Neural progenitor cell (in vitro differentiated cells): Measurements from ENCODE around the gene DAAM2. TPM values are rescaled to one million over a fixed set of nuclear protein-coding genes. Genes with fewer than 3 reads are reported as not detected.

Source experiments
- DNase-seq: peaks from one replicate; pipeline ENCODE4 v3.0.0-alpha.2; 2016; ENCODE audit warnings: low spot score
- H2AFZ ChIP-seq: fragments of 200-600 bp; sonication (generic); replicated peaks from 2 replicates; pipeline ENCODE4 v1.6.1; 2016; ENCODE audit warnings: antibody characterized with exemption
- H3F3A ChIP-seq: fragments of 200-600 bp; sonication (generic); 2 replicates; pipeline ENCODE4 v1.6.1; 2016; ENCODE audit warnings: antibody characterized with exemption, low read depth
- H3K27ac ChIP-seq: fragments of 200-600 bp; sonication (generic); 2 replicates; pipeline ENCODE4 v1.5.1; 2016; ENCODE audit warnings: mild to moderate bottlenecking
- H3K27me3 ChIP-seq: fragments of 200-600 bp; sonication (generic); 2 replicates; pipeline ENCODE4 v1.6.1; 2016; ENCODE audit warnings: mild to moderate bottlenecking, moderate library complexity
- H3K36me3 ChIP-seq: fragments of 200-600 bp; sonication (generic); 2 replicates; pipeline ENCODE4 v1.5.1; 2016
- H3K4me1 ChIP-seq: fragments of 200-600 bp; sonication (generic); 2 replicates; pipeline ENCODE4 v1.6.1; 2016; ENCODE audit warnings: mixed run types
- H3K4me2 ChIP-seq: fragments of 200-600 bp; sonication (generic); 2 replicates; pipeline ENCODE4 v1.6.1; 2016
- H3K4me3 ChIP-seq: fragments of 200-600 bp; sonication (generic); 2 replicates; pipeline ENCODE4 v1.5.1; 2016
- H3K79me2 ChIP-seq: fragments of 200-600 bp; sonication (generic); 2 replicates; pipeline ENCODE4 v1.6.1; 2016; ENCODE audit warnings: low read depth
- H3K9ac ChIP-seq: fragments of 200-600 bp; sonication (generic); 2 replicates; pipeline ENCODE4 v1.6.1; 2016
- H3K9me3 ChIP-seq: fragments of 200-600 bp; sonication (generic); 2 replicates; pipeline ENCODE4 v1.5.1; 2016; ENCODE audit warnings: low read depth
- H4K20me1 ChIP-seq: fragments of 200-600 bp; sonication (generic); 2 replicates; pipeline ENCODE4 v1.6.1; 2016; ENCODE audit warnings: low read depth
- H3K27ac Mint-ChIP-seq: 3 replicates; pipeline ENCODE4 v1.8.0; 2021; ENCODE audit warnings: mixed read lengths
- H3K27me3 Mint-ChIP-seq: 2 replicates; pipeline ENCODE4 v1.8.0; 2022; ENCODE audit warnings: low read depth, mild to moderate bottlenecking, inconsistent platforms, moderate library complexity, mixed read lengths; ENCODE audit not compliant: insufficient read depth
- H3K36me3 Mint-ChIP-seq: 3 replicates; pipeline ENCODE4 v1.8.0; 2021; ENCODE audit warnings: mixed read lengths
- H3K4me1 Mint-ChIP-seq: 3 replicates; pipeline ENCODE4 v1.8.0; 2021; ENCODE audit warnings: mixed read lengths
- H3K4me3 Mint-ChIP-seq: 3 replicates; pipeline ENCODE4 v1.8.0; 2021; ENCODE audit warnings: mild to moderate bottlenecking, moderate library complexity, mixed read lengths
- H3K9me3 Mint-ChIP-seq: 3 replicates; pipeline ENCODE4 v1.8.0; 2020; ENCODE audit warnings: mixed read lengths
- CTCF ChIP-seq: fragments of 200-600 bp; sonication (generic); IDR thresholded peaks from 2 replicates; pipeline ENCODE4 v1.5.1; 2017; ENCODE audit warnings: antibody characterized with exemption, mild to moderate bottlenecking
- EZH2 ChIP-seq: fragments of 200-600 bp; sonication (generic); IDR thresholded peaks from 2 replicates; pipeline ENCODE4 v1.6.1; 2017; ENCODE audit warnings: antibody characterized with exemption, mild to moderate bottlenecking, moderate library complexity
- EZH2phosphoT487 ChIP-seq: fragments of 200-600 bp; sonication (generic); IDR thresholded peaks from 2 replicates; pipeline ENCODE4 v1.6.1; 2017; ENCODE audit warnings: antibody characterized with exemption
- total RNA-seq: library from RNA; depleted of rRNA; stranded (reverse); fragments of >200 nt; gene quantifications from 2 replicates; pipeline ENCODE4 v1.2.3, GENCODE V29; 2015; ENCODE audit warnings: low replicate concordance

DAAM2 gene
- total RNA-seq, 1 donor from 2014 or later = 2.1 TPM

GRCh38 chr6:39953076-39953618 lies 161.0 kb downstream of the DAAM2 start:
- no peaks in the 10 kb centered on the region for H3F3A ChIP-seq
- H3K9ac ChIP-seq = no peak overlapping the region
- H3K4me1 ChIP-seq = no peaks in the 10 kb centered on the region
- Mint-ChIP-seq H3K27me3 (no peaks in the 10 kb centered on the region), H3K9me3 (no peaks in the 10 kb centered on the region), H3K27ac (no peak overlapping the region), H3K4me3 (no peak overlapping the region), H3K36me3 (no peaks in the 10 kb centered on the region), H3K4me1 (no peaks in the 10 kb centered on the region)
- no peak for DNase-seq
- H3K27me3 ChIP-seq = no peaks in the 10 kb centered on the region
- H3K36me3 ChIP-seq = no peaks in the 10 kb centered on the region
- H3K79me2 ChIP-seq = no peaks in the 10 kb centered on the region
- H4K20me1 ChIP-seq = no peaks in the 10 kb centered on the region
- H3K4me3 ChIP-seq = no peak overlapping the region
- H3K4me2 ChIP-seq = no peak overlapping the region
- H3K9me3 ChIP-seq = no peaks in the 10 kb centered on the region
- no peak overlapping the region for H2AFZ ChIP-seq
- TF ChIP-seq CTCF (no peak), EZH2 (no peak), EZH2phosphoT487 (no peak)
- no peak overlapping the region for H3K27ac ChIP-seq

Other genes with a start within 250 kb of the DAAM2 start
- 0.59 and 2.7 TPM in 2 replicates for gene KIF6, start 67.0 kb upstream of the DAAM2 start, total RNA-seq
- 11.3 and 17.9 TPM in 2 replicates for gene MOCS1, start 142.1 kb downstream of the DAAM2 start, total RNA-seq